NCI-H226 (cell line): ENCODE results near the gene HIP1.
"Not testable (repeated sequence)": the region's sequence is repeated elsewhere in the genome, so short reads cannot be mapped to it uniquely, and the experiment has no call there.

Experiments used
- DNase-seq: peaks from one replicate; pipeline ENCODE4 v3.0.0-alpha.2; 2015

Gene HIP1

GRCh38 chr7:75738604-75738974 is at the start of gene HIP1:
HIP1 (minus strand) TSS chr7:75738941; CDS start chr7:75738920, 21 bp downstream.
- no peak for DNase-seq

GRCh38 chr7:75788154-75788847 is 49.6 kb upstream of the HIP1 start:
- not testable (repeated sequence) for DNase-seq

GRCh38 chr7:75783058-75783457 is 44.3 kb upstream of the HIP1 start:
- not testable (repeated sequence) for DNase-seq

GRCh38 chr7:75780647-75781273 is 42.0 kb upstream of the HIP1 start:
- not testable (repeated sequence) for DNase-seq

- DNase-seq: not testable (repeated sequence)
These were observed 40.8 kb upstream of the HIP1 start for GRCh38 chr7:75779516-75779915.

GRCh38 chr7:75779035-75779434 is 40.3 kb upstream of the HIP1 start:
- DNase-seq: not testable (repeated sequence)

GRCh38 chr7:75776295-75776971 is 37.7 kb upstream of the HIP1 start:
- peak; percentile 20 for DNase-seq

- DNase-seq: not testable (repeated sequence)
These were observed 35.2 kb upstream of the HIP1 start for GRCh38 chr7:75773958-75774357.

GRCh38 chr7:75772081-75773077 is 33.6 kb upstream of the HIP1 start, which contains the start of gene CCL26:
CCL26 (minus strand) TSS chr7:75772211; CDS start chr7:75772176, 35 bp downstream.
- peak; percentile 78 for DNase-seq

GRCh38 chr7:75771224-75771623 is 32.5 kb upstream of the HIP1 start:
- DNase-seq: peak; percentile 49

- DNase-seq: peak; percentile 34
These were observed 23.7 kb upstream of the HIP1 start for GRCh38 chr7:75762350-75762917.

- DNase-seq: not testable (repeated sequence)
These were observed 23.1 kb upstream of the HIP1 start for GRCh38 chr7:75761801-75762200.

GRCh38 chr7:75758491-75758890 is 19.8 kb upstream of the HIP1 start:
- DNase-seq: no peak

- no peak for DNase-seq
These were observed 19.1 kb upstream of the HIP1 start for GRCh38 chr7:75757860-75758259.

GRCh38 chr7:75756991-75757676 is 18.4 kb upstream of the HIP1 start:
- DNase-seq: no peak

- DNase-seq: no peak
These were observed 17.7 kb upstream of the HIP1 start for GRCh38 chr7:75756206-75756990.

- DNase-seq: no peak
These were observed 4.7 kb upstream of the HIP1 start for GRCh38 chr7:75743455-75743859.

GRCh38 chr7:75740846-75741497 is 2.2 kb upstream of the HIP1 start:
- no peak for DNase-seq

- no peak for DNase-seq
These were observed 1.3 kb upstream of the HIP1 start for GRCh38 chr7:75739796-75740672.
